HG02870 (cell line): ENCODE data around the gene SNUPN.
A peak's percentile ranks its signal among the peaks of the same experiment; 100 is the strongest.

ENCODE experiments used
- ATAC-seq: cut with Tn5 transposase; IDR thresholded peaks from one replicate; pipeline ENCODE4 v1.9.1; 2021; ENCODE audit warnings: mild to moderate bottlenecking, moderate library complexity; ENCODE audit not compliant: unreplicated experiment

Gene SNUPN

GRCh38 chr15:75625542-75626347 lies at the start of gene SNUPN:
SNUPN (minus strand) TSS chr15:75625725; CDS start chr15:75621051, 4,674 bp downstream.
- ATAC-seq, result peak; percentile 74

DNA sequence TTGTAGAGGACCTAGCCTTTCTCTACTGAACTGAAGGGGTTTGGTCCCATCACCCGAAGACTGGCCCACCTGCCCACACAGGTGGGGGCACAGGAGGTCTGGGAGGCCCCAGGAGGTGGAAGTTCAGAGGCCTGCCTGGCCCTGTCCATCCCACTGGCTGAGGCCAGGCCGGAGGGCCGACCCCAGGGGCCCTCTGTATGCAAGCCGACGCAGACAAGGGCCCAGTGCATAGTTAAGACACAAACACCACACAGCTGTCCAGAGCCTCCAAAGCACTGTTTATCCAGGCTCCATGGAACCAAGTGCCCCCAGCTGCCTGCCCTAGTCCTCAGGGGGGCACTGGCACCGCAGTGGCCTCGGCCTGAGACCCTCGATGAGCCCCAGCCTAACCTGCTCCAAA lies 48.8 kb upstream of the SNUPN start:
- ATAC-seq, result no peak

GRCh38 chr15:75673426-75674235 lies 48.1 kb upstream of the SNUPN start:
- no peak for ATAC-seq

DNA sequence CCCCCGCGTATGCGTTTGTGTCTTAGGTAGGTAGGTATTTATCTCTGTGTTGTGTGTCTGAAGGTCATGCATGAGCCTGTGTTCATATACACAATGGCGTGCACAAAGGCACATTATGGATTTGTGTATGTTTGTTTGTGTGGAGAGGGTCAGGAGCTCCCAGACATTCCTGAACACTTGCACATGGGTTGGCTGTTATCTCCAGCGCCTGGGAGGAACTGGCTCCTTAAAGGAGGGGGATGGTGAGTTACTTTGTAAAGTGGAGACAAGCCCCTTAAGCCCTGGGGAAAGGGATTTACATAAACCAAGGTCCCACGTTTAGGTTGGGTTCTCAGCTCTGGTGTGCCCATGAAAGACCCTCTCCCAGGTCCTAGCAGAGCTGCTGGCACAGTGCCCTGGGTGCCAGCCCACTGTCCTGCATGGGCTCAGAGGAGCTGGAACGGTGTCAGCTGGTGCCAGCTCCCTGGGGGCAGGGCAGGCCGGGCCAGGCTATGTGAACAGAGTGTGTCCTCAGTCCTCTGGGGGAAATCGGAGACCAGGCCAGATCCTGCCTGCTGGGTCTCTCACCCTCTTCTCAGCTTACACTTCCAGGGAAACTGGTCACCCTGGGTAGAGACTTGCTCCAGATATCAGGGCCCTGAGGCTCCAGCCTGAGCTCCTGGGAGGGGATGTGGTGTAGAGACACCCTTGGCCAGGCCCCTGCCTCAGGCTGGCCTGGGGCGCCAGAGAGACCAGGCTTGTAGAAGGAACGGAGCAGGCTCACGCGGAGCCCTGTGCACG lies 47.3 kb upstream of the SNUPN start:
- ATAC-seq, result no peak

DNA sequence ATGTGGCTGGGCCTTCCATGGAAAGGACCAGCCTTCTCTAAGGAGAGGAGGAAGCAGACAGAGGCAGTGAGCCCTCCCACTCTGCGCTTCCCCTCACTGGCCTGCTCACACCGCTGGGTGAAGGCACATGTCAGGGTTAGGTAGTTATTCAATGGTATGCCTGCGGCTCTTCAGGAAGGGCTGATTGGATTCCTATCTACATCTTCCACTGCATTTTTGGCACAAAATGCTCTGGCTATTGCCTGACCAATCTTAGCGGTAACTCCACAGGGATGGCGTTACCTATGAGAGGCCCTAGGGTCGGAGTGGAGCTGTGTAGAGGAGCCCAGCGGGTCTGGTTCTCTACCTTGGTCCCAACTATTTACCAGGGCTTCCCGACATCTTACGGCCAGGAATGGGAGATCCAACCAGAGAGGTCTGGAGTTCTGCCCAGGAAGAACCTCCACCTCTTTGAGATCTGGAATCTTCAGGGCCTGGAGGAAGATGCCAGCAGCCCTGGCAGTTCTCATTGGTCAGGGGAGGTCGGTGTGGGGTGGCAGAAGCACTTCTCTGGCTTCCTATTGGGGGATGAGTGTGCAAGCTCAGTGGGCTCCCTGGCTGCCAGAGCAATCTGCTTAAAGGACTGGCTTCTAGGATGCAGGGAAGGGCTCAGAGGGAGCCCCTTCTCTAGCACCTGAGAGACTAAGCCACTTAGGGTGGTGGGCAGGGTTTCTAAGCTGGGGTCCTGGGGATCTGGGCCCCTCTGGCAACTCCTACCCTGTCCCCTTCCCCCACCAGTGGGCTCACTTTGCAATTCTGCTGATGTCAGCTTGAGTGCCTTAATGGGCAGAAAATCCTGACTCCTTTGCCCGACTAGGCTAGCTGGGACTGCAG lies 46.4 kb upstream of the SNUPN start:
- no peak for ATAC-seq

GRCh38 chr15:75669879-75670212 lies 44.3 kb upstream of the SNUPN start:
- ATAC-seq, result no peak

GRCh38 chr15:75669191-75669878 lies 43.8 kb upstream of the SNUPN start:
- no peak for ATAC-seq

GRCh38 chr15:75666823-75667501 lies 41.4 kb upstream of the SNUPN start:
- ATAC-seq, result no peak

GRCh38 chr15:75663931-75664421 lies 38.5 kb upstream of the SNUPN start:
- ATAC-seq, result no peak

DNA sequence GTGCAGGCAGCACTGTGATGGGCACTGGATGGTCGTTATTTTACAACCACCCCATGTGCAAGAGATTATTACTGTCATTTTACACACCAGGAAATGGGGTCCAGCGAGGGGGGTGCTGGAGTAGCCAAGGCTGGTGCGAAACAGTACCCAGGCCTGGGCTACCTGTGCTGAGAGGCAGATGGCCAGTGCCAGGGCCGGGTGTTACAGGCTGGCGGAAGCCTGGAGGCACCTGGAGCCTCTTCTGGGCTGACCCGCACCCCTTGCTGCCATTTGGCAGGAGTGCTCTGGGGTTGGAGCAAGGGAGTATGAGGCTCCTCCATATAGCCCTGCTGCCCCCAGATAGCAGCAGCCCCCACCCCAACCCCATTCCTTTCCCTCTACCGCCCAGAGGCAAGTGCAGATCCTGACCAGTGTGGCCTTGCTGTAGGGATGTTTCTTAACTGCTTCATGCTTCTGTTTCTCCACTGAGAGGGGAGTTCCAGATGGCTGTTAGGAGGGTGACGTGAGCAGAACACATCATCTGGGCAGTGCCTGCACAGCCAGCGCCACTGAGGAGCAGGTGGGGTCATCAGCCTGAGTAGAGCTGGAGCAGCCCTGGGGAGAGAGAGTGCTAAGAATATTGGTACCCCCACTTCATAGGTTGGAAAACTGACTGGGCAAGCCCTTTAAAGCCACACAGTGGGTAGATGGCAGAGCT lies 37.4 kb upstream of the SNUPN start:
- ATAC-seq, result no peak

DNA sequence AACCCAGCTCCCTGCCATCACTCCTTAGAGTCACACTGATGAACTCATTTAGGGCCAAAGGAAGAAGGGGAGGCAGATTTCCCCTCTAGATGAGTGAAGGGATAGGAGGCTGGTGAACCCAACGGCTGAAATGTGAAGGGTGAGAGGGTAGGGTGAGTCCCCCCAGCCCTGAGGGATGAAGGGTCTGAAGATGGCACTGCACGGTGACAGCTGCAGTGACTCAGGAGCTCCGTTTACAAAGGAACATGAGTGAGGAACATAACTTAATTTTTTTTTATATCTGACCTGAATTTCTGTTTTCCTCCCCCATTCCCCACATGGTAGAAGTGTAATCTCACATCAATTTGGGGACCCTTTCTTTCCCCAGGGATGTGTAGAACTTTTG lies 36.2 kb upstream of the SNUPN start:
- no peak for ATAC-seq

GRCh38 chr15:75661100-75661755 lies 35.7 kb upstream of the SNUPN start:
- no peak for ATAC-seq

DNA sequence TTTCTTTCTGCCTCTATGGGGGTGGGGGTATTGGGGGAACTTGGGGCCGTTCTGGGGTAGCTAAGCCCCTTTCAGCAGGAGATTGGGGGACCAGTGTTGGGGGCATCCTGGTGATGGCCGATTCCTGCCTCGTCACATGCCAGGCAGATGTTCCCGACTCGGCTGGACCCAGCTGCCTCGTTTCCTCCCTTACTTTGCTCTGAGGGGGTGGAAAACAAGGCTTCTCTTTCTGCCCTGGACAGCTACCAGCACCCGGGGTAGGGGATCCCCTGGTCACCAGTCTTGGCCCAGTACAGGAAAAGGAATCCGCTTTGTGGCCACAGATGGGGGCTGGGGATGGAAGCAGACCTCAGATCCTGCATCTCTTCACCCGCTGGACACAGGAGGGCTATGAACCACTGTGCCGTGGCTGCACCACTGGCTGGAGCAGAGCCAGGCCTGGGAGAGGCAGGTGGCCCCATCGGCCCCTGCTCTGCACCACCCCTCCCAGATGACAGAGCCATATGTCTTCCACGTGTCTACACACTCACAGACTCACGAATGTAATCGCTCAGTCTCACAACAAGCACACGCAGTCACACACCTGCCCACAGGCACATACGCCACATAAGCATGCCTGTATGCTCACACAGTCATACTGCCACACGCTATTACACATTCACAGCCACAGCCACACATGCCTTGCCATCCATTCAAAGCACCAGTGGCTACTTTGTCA lies 34.6 kb upstream of the SNUPN start:
- no peak for ATAC-seq

DNA sequence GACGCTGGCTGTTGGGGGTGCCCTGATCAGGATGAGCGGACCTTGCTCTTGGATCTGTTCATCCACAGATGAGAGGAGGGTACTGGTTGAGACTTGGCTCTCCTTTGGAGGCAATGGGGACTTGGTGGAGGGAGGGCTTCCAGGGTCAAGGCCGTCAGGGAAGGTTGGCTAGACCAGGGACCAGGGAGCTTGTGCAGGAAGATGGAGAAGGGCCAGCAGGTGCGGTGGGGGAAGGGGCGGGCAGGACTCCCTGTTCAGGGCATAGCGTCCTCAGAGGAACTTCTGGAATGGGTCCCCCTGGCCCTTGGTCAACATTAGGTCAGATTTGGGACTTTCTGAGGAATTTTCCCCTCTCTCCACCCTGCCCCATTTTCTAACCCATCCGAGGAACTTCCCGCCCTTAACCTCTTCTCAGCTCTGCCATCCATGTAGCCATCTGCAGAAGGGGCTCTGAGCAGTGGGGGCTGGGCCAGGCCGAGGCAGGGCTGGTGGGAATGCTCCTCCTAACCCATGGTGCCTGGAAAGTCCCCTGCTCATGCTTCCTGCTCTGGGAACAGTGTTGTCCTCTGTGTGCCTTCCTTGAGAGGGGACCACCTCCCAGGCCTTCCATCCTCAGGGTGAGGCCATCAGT lies 33.7 kb upstream of the SNUPN start:
- ATAC-seq, result no peak

GRCh38 chr15:75656813-75657212 lies 31.3 kb upstream of the SNUPN start:
- no peak for ATAC-seq

DNA sequence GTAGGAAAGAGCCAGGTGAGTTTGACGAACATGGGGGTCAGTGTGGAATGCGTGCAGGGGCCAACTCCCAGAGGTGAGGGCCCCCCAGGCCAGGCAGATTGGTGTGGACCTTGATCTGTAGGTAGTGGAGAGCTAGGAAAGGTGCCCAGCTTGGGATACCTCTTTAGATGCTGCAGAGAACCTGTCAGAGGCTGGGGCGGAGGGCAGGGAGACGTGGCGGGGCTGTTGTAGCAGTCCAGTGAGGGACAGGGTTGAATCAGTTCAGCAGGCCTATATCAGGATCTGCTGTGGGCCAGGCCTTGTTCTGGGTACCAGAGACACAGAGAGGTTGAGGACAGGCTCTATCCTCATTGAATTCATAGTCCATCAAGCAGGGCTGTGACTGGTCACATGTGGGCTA lies 30.8 kb upstream of the SNUPN start:
- no peak for ATAC-seq

- ATAC-seq, result no peak
Measured at GRCh38 chr15:75655931-75656330, 30.4 kb upstream of the SNUPN start.
